Measurements from ENCODE around the gene TMEM39B.
"Not testable (repeated sequence)": the region's sequence is repeated elsewhere in the genome, so short reads cannot be mapped to it uniquely, and the experiment has no call there.

- not testable (repeated sequence) for TF ChIP-seq CTCF (IDR thresholded peaks at IDR 0.05; ENCODE audit: extremely low read depth in 1 of 2, insufficient read depth in 1 of 2, low read depth in 1 of 2, low read length in 2 of 2); POLR2A (IDR thresholded peaks at IDR 0.05; ENCODE audit: low read depth, low read length); FOS (IDR thresholded peaks at IDR 0.05; ENCODE audit: borderline replicate concordance, insufficient read depth, low read length); EZH2 (IDR thresholded peaks at IDR 0.05; ENCODE audit: borderline replicate concordance, low read depth, low read length, severe bottlenecking); MAX (IDR thresholded peaks at IDR 0.05; ENCODE audit: insufficient read depth, insufficient read length); POLR2AphosphoS5 (IDR thresholded peaks at IDR 0.05; ENCODE audit: insufficient read depth, low read depth, low read length); JUN (IDR thresholded peaks at IDR 0.05; ENCODE audit: borderline replicate concordance, insufficient read depth, insufficient read length, low read depth); MYC (IDR thresholded peaks at IDR 0.05; ENCODE audit: low read depth, low read length)
Observed at GRCh38 chr1:32147799-32148198, 75.1 kb downstream of the TMEM39B start.
